Activated T-cell treated with anti-CD3 and anti-CD28 coated beads for 4 hours (primary cell): ENCODE measurements around the gene CTAGE15.
A peak's percentile ranks its signal among the peaks of the same experiment; 100 is the strongest.
"Not testable (repeated sequence)": the region's sequence is repeated elsewhere in the genome, so short reads cannot be mapped to it uniquely, and the experiment has no call there.

Experiments used
- DNase-seq: peaks from one replicate; pipeline ENCODE4 v3.0.0-alpha.2; 2020

The CTAGE15 gene, protein sequence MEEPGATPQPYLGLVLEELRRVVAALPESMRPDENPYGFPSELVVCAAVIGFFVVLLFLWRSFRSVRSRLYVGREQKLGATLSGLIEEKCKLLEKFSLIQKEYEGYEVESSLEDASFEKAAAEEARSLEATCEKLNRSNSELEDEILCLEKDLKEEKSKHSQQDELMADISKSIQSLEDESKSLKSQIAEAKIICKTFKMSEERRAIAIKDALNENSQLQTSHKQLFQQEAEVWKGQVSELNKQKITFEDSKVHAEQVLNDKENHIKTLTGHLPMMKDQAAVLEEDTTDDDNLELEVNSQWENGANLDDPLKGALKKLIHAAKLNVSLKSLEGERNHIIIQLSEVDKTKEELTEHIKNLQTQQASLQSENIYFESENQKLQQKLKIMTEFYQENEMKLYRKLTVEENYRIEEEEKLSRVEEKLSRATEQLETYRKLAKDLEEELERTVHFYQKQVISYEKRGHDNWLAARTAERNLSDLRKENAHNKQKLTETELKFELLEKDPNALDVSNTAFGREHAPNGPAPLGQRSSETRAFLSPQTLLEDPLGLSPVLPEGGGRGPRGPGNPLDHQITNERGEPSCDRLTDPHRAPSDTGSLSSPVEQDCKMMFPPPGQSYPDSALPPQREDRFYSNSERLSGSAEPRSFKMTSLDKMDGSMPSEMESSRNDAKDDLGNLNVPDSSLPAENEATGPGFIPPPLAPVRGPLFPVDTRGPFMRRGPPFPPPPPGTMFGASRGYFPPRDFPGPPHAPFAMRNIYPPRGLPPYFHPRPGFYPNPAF

DNA sequence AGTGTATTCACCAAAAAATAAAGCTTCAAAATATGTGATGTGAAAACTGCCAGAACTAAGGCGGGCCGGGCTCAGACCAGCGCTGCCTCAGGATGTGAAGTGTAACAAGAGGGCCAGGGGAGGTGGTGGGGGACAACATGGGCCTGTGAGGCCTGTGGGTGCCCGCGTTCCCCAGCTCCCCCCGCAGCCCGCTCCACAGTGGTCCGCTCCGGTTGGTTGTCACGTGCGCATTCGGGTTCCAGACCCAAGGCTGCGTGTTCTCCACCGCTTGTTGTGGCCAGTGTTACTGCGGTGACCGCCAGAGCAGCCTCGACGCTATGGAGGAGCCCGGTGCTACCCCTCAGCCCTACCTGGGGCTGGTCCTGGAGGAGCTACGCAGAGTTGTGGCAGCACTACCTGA, at the start of gene CTAGE15:
Gene CTAGE15, plus strand, starts transcription at position 301 of the 400 bp plus-strand sequence. Its CDS starts 17 bp downstream, at position 318.
- not testable (repeated sequence) for DNase-seq

DNA sequence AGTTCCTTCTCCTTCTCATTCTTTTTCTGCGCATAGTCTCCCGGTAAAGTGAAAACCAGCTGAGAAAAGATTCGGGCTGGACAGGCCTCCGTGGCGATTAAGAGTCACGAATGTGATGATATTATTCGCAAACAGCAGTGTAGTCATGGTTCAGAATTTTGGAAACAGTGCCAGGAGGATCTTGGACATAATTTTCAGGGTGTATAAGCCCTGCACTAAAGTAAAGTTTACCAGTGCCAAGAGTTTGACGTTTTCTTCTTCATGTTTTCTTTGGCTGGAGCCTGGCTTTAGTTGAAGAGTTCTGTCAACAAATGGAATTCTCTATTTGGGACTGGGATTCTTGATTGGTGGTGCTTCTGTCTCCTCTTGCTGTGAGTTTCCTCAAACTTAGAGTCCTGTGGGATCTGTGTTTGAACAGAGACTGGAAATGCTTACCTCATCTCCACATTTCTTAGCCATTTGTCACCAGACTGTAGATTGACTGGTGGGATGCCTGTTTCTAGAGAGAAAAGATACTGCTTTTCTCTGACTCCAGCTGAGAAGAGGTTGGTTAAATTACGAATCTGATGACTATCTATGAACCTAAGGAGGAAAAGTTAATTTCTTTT, 49.2 kb upstream of the CTAGE15 start:
- not testable (repeated sequence) for DNase-seq

DNA sequence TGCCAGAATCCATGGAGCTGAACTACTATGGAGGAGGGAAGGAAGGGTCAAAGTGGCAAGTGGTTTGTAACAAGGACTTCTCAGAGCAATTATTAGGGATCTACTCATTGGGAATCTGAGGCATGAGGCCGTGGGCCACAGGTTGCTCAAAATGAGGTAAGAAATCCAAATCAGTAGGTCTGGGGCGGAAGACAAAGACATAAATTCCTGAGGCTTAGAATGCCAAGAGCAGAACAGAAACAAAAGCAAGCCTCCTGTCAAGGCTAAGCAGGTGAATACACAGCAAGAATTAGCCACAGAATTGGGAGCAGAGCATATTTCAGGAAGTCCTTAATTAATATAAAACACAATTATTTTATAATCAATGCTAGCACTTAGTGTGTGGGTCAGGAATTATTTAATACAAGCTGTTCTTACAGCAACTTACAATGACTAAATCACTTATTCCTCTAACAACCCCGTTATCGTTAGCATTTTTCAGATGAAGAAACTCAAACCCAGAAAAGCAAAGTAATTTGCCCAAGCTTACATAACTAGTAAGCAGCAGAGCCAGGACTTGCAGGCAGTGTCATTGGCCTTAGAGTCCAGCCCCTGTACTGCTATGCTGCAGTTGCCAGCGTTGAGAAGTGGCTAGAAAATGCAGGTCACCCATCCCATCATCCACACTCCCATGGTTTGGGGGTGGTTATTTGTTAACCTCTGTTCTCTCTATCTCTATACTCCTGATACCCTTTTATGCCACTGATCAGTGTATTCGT, 40.3 kb upstream of the CTAGE15 start:
- not testable (repeated sequence) for DNase-seq

DNA sequence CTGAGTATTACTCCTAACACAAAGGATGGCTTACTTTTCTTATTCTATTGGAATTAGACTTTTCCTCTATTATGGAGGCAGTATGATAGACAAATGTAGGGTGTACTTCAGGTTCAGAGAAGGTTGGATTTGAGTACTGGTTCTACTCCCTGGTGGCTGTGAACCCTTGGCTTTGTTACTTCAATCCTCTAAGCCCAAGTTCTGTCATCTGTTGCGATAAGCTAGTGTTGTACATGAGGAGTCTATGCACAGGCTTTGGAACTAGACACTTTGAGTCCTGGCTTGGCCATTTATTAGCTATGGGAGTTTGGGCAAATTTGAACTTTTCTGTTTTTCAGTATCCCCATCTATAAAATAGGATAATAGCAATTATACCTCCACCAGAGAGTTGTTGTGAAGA, 39.7 kb upstream of the CTAGE15 start:
- not testable (repeated sequence) for DNase-seq

DNA sequence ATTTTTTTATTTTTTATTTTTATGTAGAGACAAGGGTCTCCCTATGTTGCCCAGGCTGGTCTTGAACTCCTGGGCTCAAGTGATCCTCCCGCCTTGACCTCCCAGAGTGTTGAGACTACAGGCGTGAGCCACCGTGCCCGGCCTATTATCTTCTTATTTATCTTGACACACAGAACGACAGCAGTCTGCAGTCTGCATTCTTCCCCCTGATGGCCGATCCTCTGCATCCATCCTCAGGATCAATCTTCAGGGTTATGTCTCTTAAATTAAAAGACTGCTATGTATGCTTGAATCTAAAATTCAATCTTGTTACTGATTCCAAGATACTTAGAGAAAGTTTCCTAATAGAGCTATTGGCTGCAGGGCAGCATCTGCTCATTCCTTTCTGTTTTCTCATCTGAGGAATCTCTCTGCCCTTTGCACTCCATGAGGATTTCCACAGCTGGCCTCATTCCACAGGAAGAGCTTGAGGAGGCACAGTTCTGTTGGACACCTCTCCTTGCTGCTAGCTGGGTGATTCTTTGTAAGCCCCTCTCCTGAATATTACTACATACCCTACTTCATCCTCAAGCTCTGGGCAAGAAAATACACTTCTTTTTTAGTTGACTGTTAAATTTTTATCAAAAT, 38.3 kb upstream of the CTAGE15 start:
- DNase-seq = not testable (repeated sequence)

DNA sequence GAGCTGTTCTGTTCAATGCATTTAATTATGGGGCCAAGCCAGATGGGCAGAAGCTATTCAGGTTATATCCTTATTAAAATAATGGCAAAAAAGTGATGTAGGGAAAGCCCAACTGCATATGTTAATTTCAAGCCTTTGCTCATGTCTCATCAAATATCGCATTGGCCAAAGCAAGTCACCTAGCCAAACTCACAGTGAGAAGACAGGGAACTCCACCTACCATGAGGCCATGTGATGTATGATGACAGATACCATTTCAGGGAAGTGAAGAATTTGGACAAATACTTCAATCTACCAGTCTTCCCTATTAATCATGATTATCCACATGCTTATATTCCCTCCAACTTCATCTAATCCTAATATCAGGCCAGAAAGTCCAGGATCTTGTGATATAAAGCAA, 35.2 kb upstream of the CTAGE15 start:
- DNase-seq = not testable (repeated sequence)

DNA sequence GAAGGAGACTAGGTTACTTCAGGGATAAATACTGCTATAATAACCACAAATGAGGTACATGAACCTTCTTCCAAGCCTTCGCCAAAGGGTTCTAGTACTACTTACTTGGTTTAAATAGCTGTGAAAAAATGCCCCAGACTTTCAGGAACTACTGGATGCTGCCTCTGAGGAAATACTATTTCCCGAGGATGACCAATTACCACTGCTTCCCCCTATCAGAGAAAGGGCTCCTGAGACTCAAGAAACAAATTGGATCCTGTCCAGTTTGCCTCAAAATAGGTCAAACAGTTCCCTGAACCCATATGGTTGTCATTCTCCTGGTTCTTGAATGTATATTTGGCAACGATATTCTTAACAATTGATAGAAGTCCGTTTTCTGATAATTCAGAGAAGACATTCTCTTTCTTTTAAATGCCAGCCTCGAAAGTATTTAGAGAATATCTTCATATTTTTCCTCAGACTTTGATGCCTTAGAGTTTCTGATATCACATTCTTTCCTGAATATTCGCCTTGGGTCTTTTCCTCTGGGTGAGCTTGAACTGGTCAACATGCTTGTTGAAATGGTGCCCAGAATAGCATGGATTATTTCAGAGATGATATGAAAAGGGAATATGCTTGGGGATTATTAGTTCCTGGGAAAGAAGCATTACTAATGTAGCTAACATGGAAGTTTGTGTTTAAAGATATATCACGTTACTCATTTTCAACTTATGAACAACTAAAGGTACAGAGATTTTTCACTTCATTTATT, 28.1 kb upstream of the CTAGE15 start:
- DNase-seq = not testable (repeated sequence)

DNA sequence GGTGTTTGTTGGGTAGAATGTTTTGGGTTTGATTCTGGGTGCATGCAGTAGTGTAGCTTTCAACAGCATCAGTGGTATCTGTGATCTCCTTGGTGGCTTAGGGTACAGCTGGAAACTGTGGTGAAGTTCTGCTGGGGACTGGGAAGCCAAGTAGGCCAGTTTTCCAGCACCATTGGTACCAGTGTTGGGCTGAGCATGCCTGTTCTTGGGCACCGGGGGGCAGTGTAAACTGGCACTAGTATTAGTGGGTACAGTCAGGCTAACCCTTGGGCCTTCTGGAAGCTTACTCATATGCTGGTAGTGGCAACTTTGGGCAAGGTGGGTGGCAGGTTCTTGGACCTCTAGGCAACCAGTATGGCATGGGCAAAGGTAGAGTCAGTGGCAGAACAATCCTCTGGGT, 15.6 kb upstream of the CTAGE15 start:
- DNase-seq = not testable (repeated sequence)

DNA sequence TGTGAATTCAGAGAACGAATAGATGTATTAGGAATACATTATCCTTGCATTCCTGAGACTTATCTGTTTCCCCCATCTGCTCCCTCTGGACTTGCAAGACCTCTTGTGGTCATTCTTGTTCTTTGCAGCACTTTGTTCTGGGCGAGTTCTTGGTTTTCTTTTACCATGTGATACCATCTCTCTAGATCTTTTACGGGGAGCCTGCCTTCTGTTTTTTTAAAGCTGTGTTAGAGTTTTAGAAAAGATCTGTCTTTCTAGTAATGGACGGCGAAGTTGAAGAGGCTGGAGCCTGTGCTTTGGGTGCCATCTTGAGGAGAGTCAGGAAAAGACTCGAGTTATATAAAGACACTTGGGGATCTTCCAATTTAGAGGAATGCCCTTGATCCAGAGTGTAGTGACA, 8.3 kb upstream of the CTAGE15 start:
- DNase-seq = not testable (repeated sequence)

DNA sequence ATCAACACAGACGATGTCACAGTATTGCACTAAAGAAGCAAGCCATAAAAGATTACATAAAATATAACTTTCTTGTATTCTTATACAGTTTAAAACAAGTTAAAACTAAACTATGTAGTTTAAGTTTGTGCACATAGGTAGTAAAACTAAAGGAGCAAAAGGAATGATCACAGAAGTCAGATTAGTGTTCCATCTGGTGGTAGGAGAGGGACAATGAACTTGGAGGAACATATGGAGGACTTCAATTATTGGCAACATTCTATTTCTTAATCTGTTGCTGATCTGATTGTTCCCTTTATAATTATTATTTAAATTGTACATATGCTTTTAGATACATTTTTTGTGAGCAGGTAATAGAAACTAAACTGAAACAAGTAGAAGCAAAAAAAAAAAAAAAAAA, 5.6 kb upstream of the CTAGE15 start:
- not testable (repeated sequence) for DNase-seq

DNA sequence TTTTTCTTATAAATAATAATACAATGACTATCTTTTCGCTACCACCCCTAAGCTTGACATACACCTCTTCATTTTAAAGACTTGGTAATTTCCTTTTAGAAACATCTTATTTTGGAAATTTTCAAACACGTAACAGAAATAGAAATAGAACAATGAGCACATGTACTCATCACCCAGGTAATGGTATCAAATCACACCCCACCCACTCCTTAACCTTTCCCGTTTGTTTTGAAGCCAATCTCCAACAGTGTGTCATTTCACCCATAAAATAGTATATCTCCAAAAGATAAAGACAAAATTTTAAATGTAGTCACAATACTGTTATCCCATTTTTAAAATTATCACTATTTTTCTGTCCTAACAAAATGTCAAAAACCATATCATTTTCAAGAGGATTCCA, 16.6 kb downstream of the CTAGE15 start:
- not testable (repeated sequence) for DNase-seq

DNA sequence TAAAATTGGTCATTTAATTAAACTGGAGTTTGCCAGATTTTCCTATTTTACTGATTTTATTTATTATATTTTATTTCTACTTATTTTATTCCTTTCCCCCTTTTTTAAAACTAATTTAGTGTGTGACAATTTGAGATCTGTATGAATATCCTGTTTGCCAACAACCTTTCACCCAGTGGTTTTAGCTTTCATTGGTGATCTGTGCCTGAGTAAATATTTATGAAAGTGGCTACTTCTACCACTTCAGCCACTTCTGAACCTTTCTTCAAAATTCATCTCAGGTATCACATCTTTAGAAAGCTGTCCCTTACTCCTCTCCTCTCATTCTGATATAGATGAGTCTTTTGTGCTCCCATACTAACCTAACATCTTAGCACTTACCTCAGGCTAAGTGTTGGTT, 18.3 kb downstream of the CTAGE15 start:
- DNase-seq = not testable (repeated sequence)

DNA sequence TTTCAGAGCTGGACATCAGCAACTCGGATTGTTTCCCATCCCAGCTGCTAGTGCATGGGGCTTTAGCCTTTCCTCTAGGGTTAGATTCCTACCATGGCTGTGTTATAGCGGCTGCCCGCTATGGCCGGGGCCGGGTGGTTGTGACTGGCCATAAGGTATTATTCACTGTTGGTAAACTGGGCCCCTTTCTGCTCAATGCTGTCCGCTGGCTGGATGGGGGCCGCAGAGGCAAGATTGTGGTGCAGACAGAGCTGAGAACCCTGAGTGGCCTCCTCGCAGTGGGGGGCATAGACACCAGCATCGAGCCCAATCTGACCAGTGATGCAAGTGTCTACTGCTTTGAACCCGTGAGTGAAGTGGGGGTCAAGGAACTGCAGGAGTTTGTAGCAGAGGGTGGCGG, 26.5 kb downstream of the CTAGE15 start:
- DNase-seq = not testable (repeated sequence)

DNA sequence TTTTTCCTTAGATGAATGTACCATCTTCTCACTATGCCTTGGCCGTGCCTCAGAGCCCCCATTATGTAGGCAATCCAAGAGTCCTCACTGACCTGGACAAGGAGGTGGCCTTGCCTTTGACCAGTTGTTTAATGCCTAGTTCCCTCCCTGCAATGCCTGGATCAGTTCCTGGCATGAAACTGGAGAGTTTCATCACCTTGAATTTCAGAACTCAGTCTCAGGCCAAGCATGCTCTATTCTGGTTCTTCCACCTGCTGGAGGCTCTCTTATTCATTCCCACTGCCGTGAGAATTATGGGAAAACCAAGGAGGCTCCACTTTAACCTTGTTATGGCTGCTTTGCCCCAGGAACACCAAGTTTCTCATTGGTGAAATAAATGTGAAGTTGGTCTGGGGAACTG, 31.9 kb downstream of the CTAGE15 start:
- DNase-seq = not testable (repeated sequence)

DNA sequence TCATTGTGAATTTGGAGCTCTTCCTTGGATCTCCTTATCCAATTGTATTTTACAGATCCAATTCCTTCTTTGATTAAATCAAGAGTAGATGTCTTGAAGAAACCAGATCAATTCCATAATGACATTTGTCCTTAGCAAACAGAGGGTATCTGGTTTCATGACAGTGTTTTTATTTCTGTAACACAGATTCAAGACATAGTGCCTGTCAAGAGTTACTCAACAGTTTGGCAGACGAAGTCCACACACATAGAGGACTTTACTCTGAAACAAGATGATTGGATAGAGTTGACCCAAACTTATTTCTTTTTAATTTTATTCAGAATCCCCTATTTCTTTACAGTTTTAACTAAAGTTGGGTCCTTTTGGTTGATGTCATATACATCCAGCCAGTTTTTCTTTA, 34.5 kb downstream of the CTAGE15 start:
- DNase-seq = not testable (repeated sequence)

DNA sequence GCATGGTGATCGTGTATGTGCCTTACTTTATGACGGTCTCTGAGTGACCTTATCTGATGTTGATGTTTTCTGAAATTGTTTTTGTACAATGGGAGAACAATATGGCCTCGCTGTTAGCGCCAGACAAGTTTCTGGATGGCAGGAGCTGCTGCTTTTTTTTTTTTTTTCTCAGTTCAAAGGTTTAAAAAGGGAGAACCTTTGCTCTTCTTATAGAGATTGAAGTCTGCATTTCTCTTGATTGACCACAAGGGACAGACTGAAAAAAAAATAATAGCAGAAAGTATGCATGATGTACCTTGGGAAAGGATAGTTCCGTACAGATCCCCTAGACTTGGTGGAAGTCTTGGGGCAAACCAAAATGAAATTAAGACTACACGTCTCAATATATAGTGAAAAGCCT, 43.9 kb downstream of the CTAGE15 start:
- not testable (repeated sequence) for DNase-seq

DNA sequence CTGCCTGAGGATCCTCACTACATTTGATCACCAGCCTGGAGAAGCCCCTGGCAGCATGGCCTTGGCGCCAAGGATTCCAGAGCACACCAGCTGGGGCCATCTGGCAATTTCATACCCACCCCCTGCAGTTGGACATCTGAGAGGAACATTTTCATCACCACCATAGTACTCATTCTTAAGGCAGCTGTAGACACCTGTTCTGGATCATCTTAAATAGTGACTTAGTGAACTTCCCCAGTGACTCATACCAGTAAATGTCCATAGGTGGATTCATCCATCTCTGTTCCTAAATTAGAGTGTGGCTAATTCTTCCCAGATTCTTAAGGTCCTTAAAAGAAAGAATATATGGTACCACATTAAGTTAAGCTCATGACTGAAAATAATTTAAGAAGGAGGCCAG, 45.6 kb downstream of the CTAGE15 start:
- DNase-seq = not testable (repeated sequence)

DNA sequence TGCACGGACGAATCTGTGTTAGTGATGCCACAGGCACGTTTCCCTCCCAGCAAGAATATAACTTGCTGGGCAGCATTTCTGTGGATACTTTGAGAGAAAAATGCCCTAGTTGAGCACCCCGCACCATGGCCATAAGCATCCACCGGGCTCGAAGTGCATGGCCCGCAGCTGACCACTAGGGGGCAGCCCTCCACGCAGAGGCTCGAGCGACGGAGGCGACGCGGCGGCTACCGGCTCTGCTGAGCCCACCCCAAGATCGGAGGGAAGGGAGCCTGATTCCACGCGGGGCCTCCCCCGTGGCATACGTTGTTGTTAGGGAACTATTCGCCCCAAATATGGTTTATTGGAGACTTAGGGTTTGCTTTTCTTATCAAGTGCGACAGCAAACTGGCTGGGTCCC, 48.5 kb downstream of the CTAGE15 start:
- DNase-seq = not testable (repeated sequence)

DNA sequence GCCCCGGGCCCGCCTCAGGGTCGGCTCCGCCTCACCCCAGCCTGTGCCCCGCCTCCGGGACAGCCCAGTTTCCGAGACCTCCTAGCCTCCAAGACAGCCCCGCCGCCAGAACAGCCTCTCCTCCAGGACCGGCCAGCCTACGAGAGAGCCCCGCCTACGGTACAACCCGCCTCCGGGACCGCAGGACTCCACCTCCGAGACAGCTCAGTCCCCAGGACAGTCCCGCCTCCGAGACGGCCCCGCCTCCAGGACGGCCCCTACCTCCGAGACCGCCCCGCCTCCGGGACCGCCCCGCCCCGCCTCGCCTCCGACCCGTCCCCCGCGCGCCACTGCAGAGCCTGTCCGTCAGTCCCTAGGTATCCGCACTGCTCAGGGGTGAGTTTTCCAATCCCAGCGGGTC, 49.0 kb downstream of the CTAGE15 start, which contains the start of gene TCAF2:
Gene TCAF2, plus strand, starts transcription at position 329 of the 400 bp plus-strand sequence.
- peak; percentile 58 for DNase-seq

DNA sequence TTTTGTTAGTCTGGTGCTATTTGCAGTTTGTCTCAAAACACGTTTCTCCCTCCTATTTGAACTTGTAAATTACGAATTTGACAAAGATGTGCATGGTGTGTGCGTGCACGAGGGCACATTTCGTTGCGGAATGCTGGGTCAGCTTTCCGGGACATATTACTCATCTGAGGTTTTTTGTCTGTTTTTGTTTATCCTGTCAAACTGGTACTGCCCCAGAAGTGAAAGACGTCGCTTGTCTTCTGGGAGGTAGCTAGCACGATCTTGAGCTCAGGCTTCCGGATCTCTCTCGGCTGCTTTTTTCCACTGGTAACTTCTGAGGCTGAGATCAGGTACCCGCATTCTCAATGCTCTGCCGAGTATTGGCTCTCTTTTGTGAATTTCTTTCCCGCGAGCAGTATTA, 49.6 kb downstream of the CTAGE15 start:
- not testable (repeated sequence) for DNase-seq

DNA sequence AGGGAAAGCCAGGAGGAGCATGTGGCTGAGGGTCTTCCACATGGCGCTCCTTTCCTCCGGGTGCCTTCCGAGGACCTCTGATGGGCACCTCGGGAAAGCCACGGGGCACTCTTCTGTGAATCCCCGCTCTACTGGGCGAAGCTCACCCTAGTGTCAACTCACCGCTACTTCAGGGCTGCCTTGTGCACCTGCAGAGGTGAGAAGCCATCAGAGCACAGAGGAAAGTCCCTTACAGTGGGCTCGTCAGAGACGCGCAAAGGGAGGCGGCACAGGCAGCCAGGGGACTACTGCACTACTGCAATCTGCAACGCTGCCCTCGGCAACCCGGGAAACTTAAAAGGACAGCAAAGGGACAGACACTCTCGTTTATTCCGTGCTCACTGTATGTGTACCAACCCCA, 50.5 kb downstream of the CTAGE15 start:
- not testable (repeated sequence) for DNase-seq
